IMR-90 (cell line): ENCODE data around the gene ITGB2. TPM values are rescaled to one million over a fixed set of nuclear protein-coding genes. Genes with fewer than 3 reads are reported as not detected.
A peak's percentile ranks its signal among the peaks of the same experiment; 100 is the strongest.

ENCODE experiments used
- ATAC-seq: fragments of 200-7000 bp; cut with Tn5 transposase; 2 replicates; pipeline ENCODE4 v1.9.1; 2020; ENCODE audit warnings: low read depth, mild to moderate bottlenecking, moderate library complexity
- BruUV-seq: library from RNA; stranded (reverse); fragments of 400-500 nt; replicated peaks from 2 replicates; lab custom pipeline; 2021; lab: Mats Ljungman, UMichigan
- CTCF ChIA-PET: fragments of 300-600 bp; formaldehyde crosslinking; extraction: SDS; loops from one replicate; lab custom pipeline; 2021; ENCODE audit warnings: antibody characterized with exemption; lab: Yijun Ruan, JAX
- POLR2A ChIA-PET: fragments of 300-600 bp; sonication (Branson Sonifier 250); formaldehyde crosslinking; loops from one replicate; lab custom pipeline; 2022; ENCODE audit warnings: antibody characterized with exemption; ENCODE audit not compliant: unreplicated experiment; lab: Charles Lee
- DNase-seq: peaks from one replicate; pipeline ENCODE4 v3.0.0; 2013
- H2AFZ ChIP-seq: replicated peaks from 2 replicates; pipeline ENCODE3; 2013; ENCODE audit warnings: low read length, mild to moderate bottlenecking; ENCODE audit not compliant: poor library complexity
- H2AK5ac ChIP-seq: 2 replicates; pipeline ENCODE4 v1.6.1; 2013; ENCODE audit warnings: low read depth, low read length, inconsistent platforms
- H2AK9ac ChIP-seq: replicated peaks from 2 replicates; pipeline ENCODE3; 2013; ENCODE audit warnings: mild to moderate bottlenecking, low read depth, low read length, moderate library complexity; ENCODE audit not compliant: poor library complexity
- H2BK120ac ChIP-seq: 2 replicates; pipeline ENCODE4 v1.6.1; 2013; ENCODE audit warnings: low read depth, low read length, inconsistent platforms
- H2BK15ac ChIP-seq: 3 replicates; pipeline ENCODE4 v1.6.1; 2013; ENCODE audit warnings: low read depth, low read length, inconsistent platforms
- H2BK20ac ChIP-seq: 2 replicates; pipeline ENCODE4 v1.6.1; 2013; ENCODE audit warnings: low read depth, mild to moderate bottlenecking, inconsistent platforms, low read length, moderate library complexity
- H2BK5ac ChIP-seq: 2 replicates; pipeline ENCODE4 v1.6.1; 2013; ENCODE audit warnings: mild to moderate bottlenecking, low read depth, low read length, inconsistent platforms; ENCODE audit not compliant: poor library complexity, severe bottlenecking
- H3K14ac ChIP-seq: replicated peaks from 2 replicates; pipeline ENCODE4 v1.6.1; 2013; ENCODE audit warnings: low read depth, low read length, inconsistent platforms
- H3K18ac ChIP-seq: 2 replicates; pipeline ENCODE4 v1.6.1; 2013; ENCODE audit warnings: low read depth, low read length, control low read depth
- H3K23ac ChIP-seq: 2 replicates; pipeline ENCODE4 v1.6.1; 2013; ENCODE audit warnings: low read depth, low read length, inconsistent platforms
- H3K27ac ChIP-seq: 2 replicates; pipeline ENCODE4 v1.5.1; 2013; ENCODE audit warnings: mild to moderate bottlenecking, control low read depth, low read length; ENCODE audit not compliant: insufficient read depth
- H3K27me3 ChIP-seq: 2 replicates; pipeline ENCODE4 v1.6.1; 2013; ENCODE audit warnings: low read length; ENCODE audit not compliant: control insufficient read depth, insufficient read depth
- H3K36me3 ChIP-seq: 2 replicates; pipeline ENCODE4 v1.6.1; 2013; ENCODE audit warnings: low read length, mixed read lengths; ENCODE audit not compliant: control insufficient read depth, insufficient read depth
- H3K4ac ChIP-seq: 2 replicates; pipeline ENCODE4 v1.6.1; 2013; ENCODE audit warnings: low read depth, low read length, inconsistent platforms
- H3K4me1 ChIP-seq: 2 replicates; pipeline ENCODE4 v1.6.1; 2013; ENCODE audit warnings: low read length, mixed read lengths; ENCODE audit not compliant: control insufficient read depth, insufficient read depth
- H3K4me2 ChIP-seq: 2 replicates; pipeline ENCODE4 v1.6.1; 2013; ENCODE audit warnings: low read depth, mild to moderate bottlenecking, control low read depth, low read length, moderate library complexity
- H3K4me3 ChIP-seq: 2 replicates; pipeline ENCODE4 v1.5.1; 2013; ENCODE audit warnings: low read depth, mild to moderate bottlenecking, control low read depth, low read length, moderate library complexity; ENCODE audit not compliant: insufficient read depth
- H3K56ac ChIP-seq: 2 replicates; pipeline ENCODE4 v1.6.1; 2013; ENCODE audit warnings: low read length, inconsistent platforms; ENCODE audit not compliant: insufficient read depth; ENCODE audit errors: extremely low read depth
- H3K79me1 ChIP-seq, 2 experiments: 2 replicates each; pipeline ENCODE4 v1.6.1; 2013; ENCODE audit warnings: low read length in 2 of 2, inconsistent platforms in 1 of 2, low read depth in 1 of 2
- H3K9ac ChIP-seq: 2 replicates; pipeline ENCODE4 v1.6.1; 2013; ENCODE audit warnings: low read depth, low read length, control low read depth
- H3K9me1 ChIP-seq: 2 replicates; pipeline ENCODE4 v1.6.1; 2013; ENCODE audit warnings: low read length, inconsistent platforms; ENCODE audit not compliant: insufficient read depth
- H3K9me3 ChIP-seq: 2 replicates; pipeline ENCODE4 v1.6.1; 2013; ENCODE audit warnings: low read length; ENCODE audit not compliant: control insufficient read depth, insufficient read depth
- H4K20me1 ChIP-seq: 2 replicates; pipeline ENCODE4 v1.6.1; 2013; ENCODE audit warnings: low read length, inconsistent platforms; ENCODE audit not compliant: insufficient read depth
- H4K5ac ChIP-seq: 2 replicates; pipeline ENCODE4 v1.6.1; 2013; ENCODE audit warnings: mild to moderate bottlenecking, low read depth, low read length, control low read depth
- H4K8ac ChIP-seq, 2 experiments: 2 replicates each; pipeline ENCODE4 v1.6.1; 2013; ENCODE audit warnings: low read depth in 2 of 2, low read length in 2 of 2, control low read depth in 1 of 2, inconsistent platforms in 1 of 2
- H4K91ac ChIP-seq: 2 replicates; pipeline ENCODE4 v1.6.1; 2013; ENCODE audit warnings: low read depth, low read length, inconsistent platforms; ENCODE audit not compliant: insufficient read depth
- BHLHE40 ChIP-seq: fragments of 150-350 bp; IDR thresholded peaks from 2 replicates; pipeline ENCODE4 v1.6.1; 2016; ENCODE audit warnings: mild to moderate bottlenecking, low read depth, low read length
- CHD1 ChIP-seq: IDR thresholded peaks from 2 replicates; pipeline ENCODE4 v1.6.1; 2012; ENCODE audit warnings: low read depth, low read length, improper control_type of control experiment
- FOS ChIP-seq: fragments of 150-350 bp; IDR thresholded peaks from 2 replicates; pipeline ENCODE4 v1.6.1; 2016; ENCODE audit warnings: low read depth, low read length
- MAZ ChIP-seq: IDR thresholded peaks from 2 replicates; pipeline ENCODE4 v1.6.1; 2012; ENCODE audit warnings: low read depth, mild to moderate bottlenecking, low read length, improper control_type of control experiment, moderate library complexity, borderline replicate concordance
- MXI1 ChIP-seq: IDR thresholded peaks from 2 replicates; pipeline ENCODE4 v1.6.1; 2012; ENCODE audit warnings: low read depth, mild to moderate bottlenecking, low read length, moderate library complexity, borderline replicate concordance
- POLR2A ChIP-seq: IDR thresholded peaks from 2 replicates; pipeline ENCODE4 v1.6.1; 2012; ENCODE audit warnings: mild to moderate bottlenecking, low read depth, low read length
- SMC3 ChIP-seq: fragments of 150-350 bp; IDR thresholded peaks from 2 replicates; pipeline ENCODE4 v1.6.1; 2016; ENCODE audit warnings: low read depth, mild to moderate bottlenecking, antibody characterized with exemption, low read length, moderate library complexity
- WGBS, 2 experiments: methylation state at CpG; one replicate each; pipeline versions ENCODE4 v1.1.5 to v1.1.7; 2013; ENCODE audit warnings: missing lambda C conversion rate in 2 of 2; ENCODE audit not compliant: insufficient read length in 1 of 2; ENCODE audit errors: extremely low coverage in 2 of 2; 5-methylcytosine and 5-hydroxymethylcytosine counted together
- dilution Hi-C: fragments of 300-500 bp; cut with HindIII; formaldehyde crosslinking; loops from one replicate; pipeline ENCODE4 v1.14.3; 2018; ENCODE audit warnings: low sequenced_read_pairs; ENCODE audit not compliant: unreplicated experiment
- in situ Hi-C: fragments of 300-500 bp; cut with MboI; formaldehyde crosslinking; loops from 3 replicates; pipeline ENCODE4 v1.14.3; 2019; ENCODE audit warnings: low sequenced_read_pairs, inconsistent platforms, mixed read lengths
- intact Hi-C: fragments of 100-400 bp; cut with micrococcal nuclease; formaldehyde crosslinking; loops from 2 replicates; pipeline ENCODE4 v1.10.0; 2022
- polyA plus RNA-seq, 3 experiments: library from polyadenylated mRNA; depleted of rRNA; stranded (reverse); fragments of >200 nt; gene quantifications; 2 replicates each; pipeline ENCODE4 v1.2.3, GENCODE V29; 2012; ENCODE audit warnings: low replicate concordance in 1 of 3
- total RNA-seq: library from RNA; depleted of rRNA; stranded (reverse); fragments of >200 nt; gene quantifications from 2 replicates; pipeline ENCODE4 v1.2.3, GENCODE V29; 2012

Gene ITGB2
- total and polyA plus RNA-seq, 2 of the 4 experiments (the other 2 are of a cell fraction), result 0.14 TPM; not detected in 1

GRCh38 chr21:44929799-44930542, 9.3 kb upstream of the ITGB2 start (continued):
- TF ChIP-seq SMC3, result no peak

GRCh38 chr21:44929242-44929798, 8.6 kb upstream of the ITGB2 start:
- no peak overlapping the region for H3K14ac ChIP-seq
- H2AK5ac ChIP-seq, result peak overlapping the region; percentile 20; the same call in 1 of the 2 replicates
- peaks cover 7% of the 10 kb centered on the region for H3K9me3 ChIP-seq
- H3K9me1 ChIP-seq, result peaks cover 10% of the 10 kb centered on the region; the same call in 1 of the 2 replicates
- H3K79me1 ChIP-seq, result peaks cover 0 to 3% of the 10 kb centered on the region in 2 experiments; a peak in 1 of 4 replicates
- POLR2A ChIA-PET, result no interaction called here
- H3K9ac ChIP-seq, result no peak overlapping the region
- H3K4me2 ChIP-seq, result no peak overlapping the region
- no peak overlapping the region for H4K8ac ChIP-seq
- H2AK9ac ChIP-seq, result peak overlapping the region; percentile 50
- H2BK5ac ChIP-seq, result no peak overlapping the region
- ATAC-seq (no peak), DNase-seq (no peak)
- no CpG with 5 or more reads among the region's 6 CpGs for WGBS, 2 experiments
- H2BK120ac ChIP-seq, result peak overlapping the region; percentile 62; the same call in 1 of the 2 replicates
- no peak overlapping the region for H3K18ac ChIP-seq
- no peak overlapping the region for H2BK20ac ChIP-seq
- no peak overlapping the region for H3K27ac ChIP-seq
- no peak overlapping the region for H3K4me3 ChIP-seq
- H3K4me1 ChIP-seq, result peaks cover 28% of the 10 kb centered on the region
- intact Hi-C loops (loop anchor here (5.0 kb wide), 1 partner anchor 57 kb away; the partner anchor contains the start of gene PTTG1IP), dilution Hi-C loops (no loop called here), in situ Hi-C loops (loop anchor here (5.0 to 25.0 kb wide), 2 partner anchors 47 to 417 kb away; no protein-coding TSS in a partner anchor)
- CTCF ChIA-PET, result interaction anchor here (0.7 kb wide), 1 partner anchor 201 kb away, joined by 4 read pairs; no protein-coding TSS in a partner anchor
- H2BK15ac ChIP-seq, result no peak overlapping the region
- H3K4ac ChIP-seq, result no peak overlapping the region; the same call in 1 of the 2 replicates
- H3K27me3 ChIP-seq, result peaks cover 69% of the 10 kb centered on the region
- no peak overlapping the region for H3K23ac ChIP-seq
- no peak overlapping the region for H4K91ac ChIP-seq
- peaks cover 45% of the 10 kb centered on the region for H4K20me1 ChIP-seq
- no peak overlapping the region for H3K56ac ChIP-seq
- H2AFZ ChIP-seq, result no peak overlapping the region
- no peak for TF ChIP-seq SMC3
- TF ChIP-seq BHLHE40, result no peak
- TF ChIP-seq MAZ, result no peak
- TF ChIP-seq FOS, result no peak
- TF ChIP-seq POLR2A, result no peak
- no peak for TF ChIP-seq MXI1
- no peak for TF ChIP-seq CHD1
- no peak overlapping the region for H4K5ac ChIP-seq
- no peaks in the 10 kb centered on the region for H3K36me3 ChIP-seq
- no TSS peak for BruUV-seq
